Measurements from ENCODE around the gene ATMIN. TPM values are rescaled to one million over a fixed set of nuclear protein-coding genes. Genes with fewer than 3 reads are reported as not detected.

The ATMIN gene
- total and polyA plus RNA-seq, 10 donors = 9.7 to 34.3 (median 26.2) TPM

GRCh38 chr16:81066681-81067080 is 31.0 kb downstream of the ATMIN start:
- DNase-seq = no peak
- H3K9me3 ChIP-seq = no peaks in the 10 kb centered on the region
- intact Hi-C loops (cut with DNase I; ENCODE audit: low total_unique reads) = no loop called here
- no peaks in the 10 kb centered on the region for H3K4me1 ChIP-seq
- TF ChIP-seq POLR2A (IDR thresholded peaks at IDR 0.05) = no peak
- no peak for TF ChIP-seq POLR2AphosphoS5 (IDR thresholded peaks at IDR 0.05)
- TF ChIP-seq CTCF (IDR thresholded peaks at IDR 0.05 in 8 of 11, conservative IDR thresholded peaks at IDR 0.05 in 3 of 11) = no peak
- no peak overlapping the region for H3K4me3 ChIP-seq
- 72 to 79% (median 77%) methylated on average over 4 of the region's 4 CpGs for WGBS, 5 donors
- H3K27ac ChIP-seq = no peak overlapping the region
- H3K36me3 ChIP-seq = no peaks in the 10 kb centered on the region
- H3K27me3 ChIP-seq (replicated peaks in 1 of 7) = no peaks in the 10 kb centered on the region

- Histone ChIP-seq H3K36me3 (no peaks in the 10 kb centered on the region), H3K9me3 (no peaks in the 10 kb centered on the region), H3K27ac (no peak overlapping the region), H3K4me3 (no peak overlapping the region), H3K27me3 (replicated peaks in 1 of 7) (no peaks in the 10 kb centered on the region), H3K4me1 (no peaks in the 10 kb centered on the region)
- 79 to 90% (median 88%) methylated on average over 1 of the region's 1 CpG for WGBS, 5 donors
- intact Hi-C loops (cut with DNase I; ENCODE audit: low total_unique reads) = no loop called here
- TF ChIP-seq POLR2A (IDR thresholded peaks at IDR 0.05) = no peak
- no peak for TF ChIP-seq POLR2AphosphoS5 (IDR thresholded peaks at IDR 0.05)
- TF ChIP-seq CTCF (IDR thresholded peaks at IDR 0.05 in 8 of 11, conservative IDR thresholded peaks at IDR 0.05 in 3 of 11) = no peak
- DNase-seq = no peak
Measured at GRCh38 chr16:81067166-81067565, 31.5 kb downstream of the ATMIN start.

GRCh38 chr16:81069063-81069462 is 33.4 kb downstream of the ATMIN start:
- Histone ChIP-seq H3K4me1 (no peaks in the 10 kb centered on the region), H3K4me3 (no peak overlapping the region), H3K27me3 (replicated peaks in 1 of 7) (no peaks in the 10 kb centered on the region), H3K36me3 (no peaks in the 10 kb centered on the region), H3K27ac (no peak overlapping the region), H3K9me3 (no peaks in the 10 kb centered on the region)
- no peak for TF ChIP-seq CTCF (IDR thresholded peaks at IDR 0.05 in 8 of 11, conservative IDR thresholded peaks at IDR 0.05 in 3 of 11)
- TF ChIP-seq POLR2AphosphoS5 (IDR thresholded peaks at IDR 0.05) = no peak
- no peak for TF ChIP-seq POLR2A (IDR thresholded peaks at IDR 0.05)
- intact Hi-C loops (cut with DNase I; ENCODE audit: low total_unique reads) = no loop called here
- WGBS, 5 donors = 90 to 96% (median 94%) methylated on average over 4 of the region's 4 CpGs
- no peak for DNase-seq

GRCh38 chr16:81070979-81071378 is 35.3 kb downstream of the ATMIN start:
- Histone ChIP-seq H3K36me3 (no peaks in the 10 kb centered on the region), H3K9me3 (no peaks in the 10 kb centered on the region), H3K4me1 (peaks cover 0 to under 1% (median under 1%) of the 10 kb centered on the region in 6 donors), H3K27me3 (replicated peaks in 1 of 7) (no peaks in the 10 kb centered on the region), H3K4me3 (no peak overlapping the region), H3K27ac (no peak overlapping the region)
- DNase-seq = no peak
- intact Hi-C loops (cut with DNase I; ENCODE audit: low total_unique reads) = no loop called here
- 78 to 93% (median 79%) methylated on average over 7 to 8 of the region's 8 CpGs for WGBS, 5 donors
- TF ChIP-seq POLR2A (IDR thresholded peaks at IDR 0.05) (no peak), CTCF (IDR thresholded peaks at IDR 0.05 in 8 of 11, conservative IDR thresholded peaks at IDR 0.05 in 3 of 11) (no peak), POLR2AphosphoS5 (IDR thresholded peaks at IDR 0.05) (no peak)

Data from spleen (tissue), 11 donors.